ENCODE measurements around the gene WASF3.

- TF ChIP-seq CTCF (IDR thresholded peaks at IDR 0.05; ENCODE audit: borderline replicate concordance, extremely low read depth, low read length, poor library complexity, severe bottlenecking) (no peak), EZH2 (IDR thresholded peaks at IDR 0.05; ENCODE audit: borderline replicate concordance, low read depth, low read length, severe bottlenecking) (no peak)
Observed at GRCh38 chr13:26718872-26719271, 161.4 kb downstream of the WASF3 start.

All from DND-41 (cell line).